ENCODE data around the gene SYVN1.

Gene SYVN1

DNA sequence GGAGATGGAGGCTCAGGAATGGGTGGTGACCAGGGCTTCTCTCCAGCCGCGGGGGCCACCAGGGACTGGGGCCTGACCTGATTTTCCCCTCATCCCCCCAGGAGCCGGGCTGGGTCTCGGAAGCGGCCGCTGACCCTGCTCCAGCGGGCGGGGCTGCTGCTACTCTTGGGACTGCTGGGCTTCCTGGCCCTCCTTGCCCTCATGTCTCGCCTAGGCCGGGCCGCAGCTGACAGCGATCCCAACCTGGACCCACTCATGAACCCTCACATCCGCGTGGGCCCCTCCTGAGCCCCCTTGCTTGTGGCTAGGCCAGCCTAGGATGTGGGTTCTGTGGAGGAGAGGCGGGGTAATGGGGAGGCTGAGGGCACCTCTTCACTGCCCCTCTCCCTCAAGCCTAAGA, 46.5 kb downstream of the SYVN1 start:
- DNase-seq (ENCODE audit: low read depth in 2 of 2, low spot score in 1 of 2): no peak

- no peak for DNase-seq (ENCODE audit: low read depth in 2 of 2, low spot score in 1 of 2)
Observed at GRCh38 chr11:65087216-65087615, 47.1 kb downstream of the SYVN1 start.

DNA sequence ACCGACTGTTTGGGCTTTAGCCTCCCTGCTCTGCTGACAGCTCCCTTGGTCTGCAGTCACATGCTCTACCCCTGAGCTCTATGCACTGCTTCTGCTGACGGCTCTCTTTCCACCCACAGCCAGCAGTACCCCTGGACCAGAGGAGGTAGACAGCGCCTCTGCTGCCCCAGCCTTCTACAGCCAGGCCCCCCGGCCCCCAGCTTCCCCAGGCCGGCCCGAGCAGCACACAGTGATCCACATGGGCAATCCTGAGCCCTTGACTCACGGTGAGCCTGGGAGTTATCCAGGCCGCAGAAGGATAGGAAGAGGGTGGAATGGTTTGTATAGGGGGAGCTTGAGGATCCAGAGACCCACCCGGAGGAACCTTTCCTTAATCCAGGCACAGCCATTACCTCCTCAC, 47.5 kb downstream of the SYVN1 start:
- no peak for DNase-seq (ENCODE audit: low read depth in 2 of 2, low spot score in 1 of 2)

DNA sequence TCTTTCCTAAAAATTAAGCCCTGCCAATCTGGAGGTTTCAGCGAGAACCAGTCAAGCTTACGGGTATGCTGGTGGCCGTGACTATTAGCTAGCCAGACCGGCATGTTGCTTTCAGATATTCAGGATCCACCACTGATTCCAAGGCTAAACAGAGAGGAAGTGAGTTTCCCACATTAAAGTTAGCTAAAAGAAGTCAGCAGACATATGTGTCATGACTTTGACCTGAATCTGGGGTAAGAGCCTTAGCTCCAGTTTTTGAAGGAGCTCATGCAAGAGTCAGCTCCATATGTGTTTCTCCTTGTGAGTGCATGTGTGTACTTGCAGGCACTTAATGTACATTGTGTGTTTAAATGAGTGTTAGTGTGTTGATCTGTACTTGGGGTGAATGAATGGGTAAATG, 48.9 kb downstream of the SYVN1 start:
- DNase-seq (ENCODE audit: low read depth in 2 of 2, low spot score in 1 of 2): no peak

GRCh38 chr11:65084598-65085375, 49.5 kb downstream of the SYVN1 start:
- DNase-seq (ENCODE audit: low read depth in 2 of 2, low spot score in 1 of 2): no peak

DNA sequence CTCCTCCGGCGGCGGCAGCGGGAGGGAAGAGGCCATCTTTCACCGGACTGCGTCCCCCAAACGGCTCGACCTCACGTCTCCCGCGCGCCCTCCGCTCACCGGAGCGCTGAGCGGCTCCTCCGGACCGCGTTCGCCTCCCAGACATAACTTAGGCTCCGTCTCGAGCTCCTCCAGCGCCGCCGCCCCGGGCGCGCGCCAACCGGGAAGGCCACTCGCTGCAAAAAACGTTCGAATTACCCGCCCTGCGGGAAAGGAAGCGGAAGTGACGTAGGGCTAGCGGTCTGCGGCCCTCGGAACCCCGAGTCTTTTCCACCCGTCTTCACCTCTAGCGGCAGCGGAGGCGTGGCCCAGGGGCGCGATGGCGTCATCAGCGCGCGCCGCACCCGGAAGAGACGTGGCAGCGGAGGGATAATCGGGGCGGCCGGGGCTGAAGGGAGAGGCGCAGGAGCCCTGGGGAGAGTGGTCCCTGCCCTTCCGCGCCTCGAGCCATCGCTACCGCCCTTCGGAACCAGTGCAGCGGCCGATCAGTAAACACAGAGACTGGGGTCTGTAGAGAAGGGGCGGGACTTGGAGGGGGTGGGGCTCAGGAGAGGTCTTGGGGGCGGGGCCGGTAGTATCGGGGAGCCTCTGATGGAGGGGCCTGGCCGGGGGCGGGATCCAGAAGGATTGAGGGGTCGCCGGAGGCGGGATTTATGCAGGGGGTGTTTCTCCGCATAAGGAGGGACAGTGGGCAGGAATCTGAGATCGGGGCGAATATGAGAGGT, 50.3 kb downstream of the SYVN1 start, which contains the start of the genes CDCA5 and ZFPL1:
CDCA5 (minus strand) TSS at position 207 of the 764 bp plus-strand sequence; CDS start at position 145, 62 bp downstream.
ZFPL1 (plus strand) TSS at position 389 of the 764 bp plus-strand sequence. CDS start 477 bp downstream, outside the sequence.
- peak; percentile 95 to 97 for DNase-seq (ENCODE audit: low read depth in 2 of 2, low spot score in 1 of 2)

DNA sequence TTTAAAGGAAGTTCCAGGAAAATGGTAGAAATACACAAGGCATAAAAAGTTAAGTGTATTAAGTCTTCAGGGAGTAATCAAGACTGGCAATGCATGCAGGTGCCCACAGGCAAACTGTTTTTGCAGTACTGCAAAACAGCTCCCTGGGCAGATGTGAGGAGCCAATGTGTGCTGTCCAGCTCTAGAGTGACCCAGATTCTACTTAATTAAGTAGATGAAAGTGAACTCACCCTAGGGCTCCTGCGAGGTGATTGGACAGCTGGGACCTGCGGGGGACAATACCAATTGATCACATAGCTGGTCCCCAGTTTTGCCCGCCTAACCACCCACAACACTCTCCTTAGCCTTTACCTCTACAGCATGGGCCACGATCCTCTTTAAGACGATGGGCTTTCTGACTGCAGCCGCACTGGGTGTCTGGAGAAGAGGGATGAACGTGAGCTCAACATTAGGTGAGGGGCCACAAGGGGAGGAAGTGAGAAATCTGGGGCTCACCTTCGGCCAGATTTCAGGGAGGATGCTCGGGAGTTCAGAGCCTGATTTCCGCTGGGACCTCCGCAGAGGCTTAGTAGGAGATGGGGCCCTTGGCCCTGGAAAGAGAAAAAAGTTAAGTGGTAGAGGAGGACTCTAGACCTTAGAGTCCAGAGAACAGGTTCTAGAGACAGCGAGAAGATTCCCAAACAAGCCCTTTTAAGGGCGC, 51.0 kb downstream of the SYVN1 start:
- DNase-seq (ENCODE audit: low read depth in 2 of 2, low spot score in 1 of 2): no peak

- DNase-seq (ENCODE audit: low read depth in 2 of 2, low spot score in 1 of 2): no peak
Observed at GRCh38 chr11:65078786-65079342, 55.5 kb downstream of the SYVN1 start.

DNA sequence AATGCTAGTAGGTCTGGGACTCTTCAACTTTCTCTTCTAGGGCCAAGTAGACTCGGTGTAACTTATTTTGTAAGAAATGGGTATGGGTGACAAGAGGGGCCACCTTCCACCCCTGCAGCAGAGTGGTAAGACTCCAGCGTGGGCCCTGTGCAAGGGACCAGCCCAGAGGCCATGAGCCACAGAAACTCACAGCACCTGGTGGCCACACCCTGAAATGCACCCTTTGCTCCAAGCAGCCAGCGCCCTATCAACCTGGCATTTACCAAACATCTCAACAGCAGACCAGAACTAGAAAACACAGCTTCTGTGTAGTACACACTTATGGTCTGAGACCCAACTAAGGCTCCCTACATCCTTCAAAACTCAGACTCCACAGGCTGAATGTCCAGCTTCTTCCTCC, 56.2 kb downstream of the SYVN1 start:
- peak; percentile 44 to 46 for DNase-seq (ENCODE audit: low read depth in 2 of 2, low spot score in 1 of 2)

DNA sequence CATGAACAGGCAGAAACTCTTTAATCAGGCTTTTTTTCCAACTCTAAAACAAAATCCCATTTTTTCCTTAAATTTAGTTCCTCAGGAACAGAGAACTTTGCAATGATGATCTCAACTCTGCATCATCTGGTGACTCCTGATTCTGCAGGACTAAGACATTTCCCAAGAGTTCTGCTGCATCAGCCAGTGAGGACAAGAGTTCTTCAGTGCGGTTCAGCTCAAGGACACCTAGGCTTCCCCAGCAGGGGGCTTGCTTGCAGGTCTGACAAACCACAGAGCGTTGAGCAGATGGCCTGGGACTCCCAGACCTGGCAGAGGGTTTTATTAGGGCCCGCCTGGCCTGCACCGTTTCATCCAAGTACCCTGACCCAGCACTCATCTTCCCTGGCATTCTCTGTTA, 56.9 kb downstream of the SYVN1 start:
- no peak for DNase-seq (ENCODE audit: low read depth in 2 of 2, low spot score in 1 of 2)

All from stimulated activated CD8-positive, alpha-beta memory T cell treated with anti-CD3 and anti-CD28 coated beads, Interleukin-4, amount 100 ng/mL, for 1 hour (primary cell).